Common myeloid progenitor, CD34-positive (primary cell): Measurements from ENCODE around the gene SPRR2B.
A peak's percentile ranks its signal among the peaks of the same experiment; 100 is the strongest.

ENCODE experiments used
- CTCF ChIA-PET: fragments of 350-600 bp; sonication (Branson Sonifier 250); formaldehyde crosslinking; loops from one replicate; lab custom pipeline; 2021; ENCODE audit warnings: antibody characterized with exemption; lab: Charles Lee
- POLR2A ChIA-PET: fragments of 350-600 bp; sonication (Branson Sonifier 250); formaldehyde crosslinking; loops from one replicate; lab custom pipeline; 2021; ENCODE audit warnings: antibody characterized with exemption; lab: Charles Lee
- DNase-seq, 3 donors: peaks; one replicate each; pipeline versions ENCODE4 v3.0.0 to v3.0.0-alpha.2; 2013
- H3K27ac ChIP-seq, 2 experiments: 1 replicate in 1 of 2; 2 replicates in 1 of 2; pipeline ENCODE4 v1.7.0; 2013; ENCODE audit warnings: inconsistent platforms in 2 of 2, low read length in 2 of 2, mild to moderate bottlenecking in 2 of 2, low read depth in 1 of 2, moderate library complexity in 1 of 2; ENCODE audit not compliant: severe bottlenecking in 2 of 2, insufficient read depth in 1 of 2, poor library complexity in 1 of 2
- H3K27me3 ChIP-seq, 5 experiments: replicated peaks in 2 of 5; 1 replicate in 3 of 5; 2 replicates in 2 of 5; pipeline versions ENCODE4 v1.6.1 to v1.7.0; 2013; ENCODE audit warnings: low read length in 4 of 5, mild to moderate bottlenecking in 2 of 5, moderate library complexity in 2 of 5, inconsistent platforms in 1 of 5; ENCODE audit not compliant: insufficient read depth in 5 of 5, control insufficient read depth in 4 of 5
- H3K36me3 ChIP-seq, 4 experiments: 1 replicate in 2 of 4; 2 replicates in 2 of 4; pipeline versions ENCODE4 v1.6.1 to v1.7.0; 2013; ENCODE audit warnings: low read length in 3 of 4, control low read depth in 1 of 4, mild to moderate bottlenecking in 1 of 4; ENCODE audit not compliant: control insufficient read depth in 4 of 4, insufficient read depth in 4 of 4
- H3K4me1 ChIP-seq, 4 experiments: 1 replicate in 3 of 4; 2 replicates in 1 of 4; pipeline versions ENCODE4 v1.6.1 to v1.7.1; 2013; ENCODE audit warnings: low read length in 3 of 4, mild to moderate bottlenecking in 3 of 4, control low read depth in 1 of 4, inconsistent platforms in 1 of 4, moderate library complexity in 1 of 4; ENCODE audit not compliant: control insufficient read depth in 4 of 4, insufficient read depth in 4 of 4; ENCODE audit errors: control extremely low read depth in 1 of 4
- H3K4me3 ChIP-seq, 7 experiments: 1 replicate in 4 of 7; 2 replicates in 3 of 7; pipeline versions ENCODE4 v1.5.1 to v1.7.0; 2013; ENCODE audit warnings: mild to moderate bottlenecking in 7 of 7, low read length in 6 of 7, moderate library complexity in 6 of 7, inconsistent platforms in 2 of 7, low read depth in 2 of 7, control low read depth in 1 of 7; ENCODE audit not compliant: insufficient read depth in 4 of 7, control insufficient read depth in 1 of 7; ENCODE audit errors: extremely low read depth in 1 of 7
- H3K9me3 ChIP-seq, 5 experiments: 1 replicate in 4 of 5; 2 replicates in 1 of 5; pipeline versions ENCODE4 v1.6.1 to v1.7.1; 2013; ENCODE audit warnings: low read length in 4 of 5, mild to moderate bottlenecking in 2 of 5, inconsistent platforms in 1 of 5, low read depth in 1 of 5, moderate library complexity in 1 of 5; ENCODE audit not compliant: control insufficient read depth in 4 of 5, insufficient read depth in 2 of 5; ENCODE audit errors: control extremely low read depth in 1 of 5
- WGBS: methylation state at CpG from one replicate; pipeline ENCODE4 v1.1.5; 2013; ENCODE audit not compliant: insufficient coverage; 5-methylcytosine and 5-hydroxymethylcytosine counted together

The SPRR2B gene

GRCh38 chr1:153099461-153100045, 28.1 kb upstream of the SPRR2B start:
- H3K36me3 ChIP-seq, result no peaks in the 10 kb centered on the region
- no peak for DNase-seq
- CTCF ChIA-PET, result no interaction called here
- H3K9me3 ChIP-seq, result no peaks in the 10 kb centered on the region
- no peaks in the 10 kb centered on the region for H3K4me1 ChIP-seq
- H3K4me3 ChIP-seq, result no peak overlapping the region
- POLR2A ChIA-PET, result no interaction called here
- WGBS, result 100% methylated on average over 3 of the region's 9 CpGs
- H3K27ac ChIP-seq, result no peak overlapping the region
- H3K27me3 ChIP-seq, result peaks cover 0 to 4% (median 0%) of the 10 kb centered on the region in 5 experiments

- H3K36me3 ChIP-seq, result no peaks in the 10 kb centered on the region
- POLR2A ChIA-PET, result no interaction called here
- CTCF ChIA-PET, result no interaction called here
- no peak for DNase-seq
- H3K27ac ChIP-seq, result no peak overlapping the region
- peaks cover 0 to 4% (median 0%) of the 10 kb centered on the region in 5 experiments for H3K27me3 ChIP-seq
- no peaks in the 10 kb centered on the region for H3K9me3 ChIP-seq
- H3K4me1 ChIP-seq, result no peaks in the 10 kb centered on the region
- no peak overlapping the region for H3K4me3 ChIP-seq
These were observed 24.4 kb upstream of the SPRR2B start for GRCh38 chr1:153095764-153096163.

- H3K27ac ChIP-seq, result no peak within 1 kb of the TSS
- H3K36me3 ChIP-seq, result no peaks in the 10 kb centered on the region
- POLR2A ChIA-PET, result no interaction called here
- CTCF ChIA-PET, result no interaction called here
- H3K4me1 ChIP-seq, result no peaks in the 10 kb centered on the region
- no peaks in the 10 kb centered on the region for H3K9me3 ChIP-seq
- no peak for DNase-seq
- peaks cover 0 to 4% (median 0%) of the 10 kb centered on the region in 5 experiments for H3K27me3 ChIP-seq
- no peak within 1 kb of the TSS for H3K4me3 ChIP-seq
These were observed 23.0 kb upstream of the SPRR2B start, which contains the start of gene SPRR2E for GRCh38 chr1:153094426-153094825. SPRR2E (minus strand) TSS chr1:153094526; CDS start chr1:153093751, 775 bp downstream.

GRCh38 chr1:153087652-153088051, 16.2 kb upstream of the SPRR2B start:
- Histone ChIP-seq H3K27ac (no peak overlapping the region), H3K9me3 (peaks cover 0 to 5% (median 0%) of the 10 kb centered on the region in 5 experiments), H3K36me3 (no peaks in the 10 kb centered on the region), H3K27me3 (peaks cover 0 to 2% (median 0%) of the 10 kb centered on the region in 5 experiments), H3K4me1 (no peaks in the 10 kb centered on the region), H3K4me3 (no peak overlapping the region)
- 100% methylated on average over 1 of the region's 1 CpG for whole genome bisulfite sequencing
- ChIA-PET CTCF (no interaction called here), POLR2A (no interaction called here)
- no peak for DNase-seq

GRCh38 chr1:153081736-153082135, 10.3 kb upstream of the SPRR2B start:
- 100% methylated on average over 1 of the region's 3 CpGs for WGBS
- no peaks in the 10 kb centered on the region for H3K4me1 ChIP-seq
- CTCF ChIA-PET, result no interaction called here
- H3K27me3 ChIP-seq, result no peaks in the 10 kb centered on the region
- H3K9me3 ChIP-seq, result peaks cover 0 to 6% (median 2%) of the 10 kb centered on the region in 5 experiments
- POLR2A ChIA-PET, result no interaction called here
- H3K4me3 ChIP-seq, result no peak overlapping the region
- no peak overlapping the region for H3K27ac ChIP-seq
- no peaks in the 10 kb centered on the region for H3K36me3 ChIP-seq
- DNase-seq, result no peak

- no peak overlapping the region for H3K4me3 ChIP-seq
- H3K27ac ChIP-seq, result no peak overlapping the region
- ChIA-PET POLR2A (no interaction called here), CTCF (no interaction called here)
- H3K36me3 ChIP-seq, result no peaks in the 10 kb centered on the region
- H3K4me1 ChIP-seq, result no peaks in the 10 kb centered on the region
- no peaks in the 10 kb centered on the region for H3K27me3 ChIP-seq
- peak in 1 of 3 donors; percentile 3 for DNase-seq
- WGBS, result 83% methylated on average over 1 of the region's 5 CpGs
- no peaks in the 10 kb centered on the region for H3K9me3 ChIP-seq
These were observed 1.7 kb upstream of the SPRR2B start for GRCh38 chr1:153072806-153073726.

- Histone ChIP-seq H3K27ac (no peak overlapping the region), H3K4me1 (no peaks in the 10 kb centered on the region), H3K36me3 (no peaks in the 10 kb centered on the region), H3K4me3 (no peak overlapping the region), H3K27me3 (peaks cover 0 to 1% (median 0%) of the 10 kb centered on the region in 5 experiments), H3K9me3 (no peaks in the 10 kb centered on the region)
- ChIA-PET POLR2A (no interaction called here), CTCF (no interaction called here)
- no peak for DNase-seq
- 100% methylated on average over 1 of the region's 2 CpGs for WGBS
These were observed 1.2 kb downstream of the SPRR2B start for GRCh38 chr1:153070243-153070642.
